Measurements from ENCODE around the gene POLDIP2.

DNA sequence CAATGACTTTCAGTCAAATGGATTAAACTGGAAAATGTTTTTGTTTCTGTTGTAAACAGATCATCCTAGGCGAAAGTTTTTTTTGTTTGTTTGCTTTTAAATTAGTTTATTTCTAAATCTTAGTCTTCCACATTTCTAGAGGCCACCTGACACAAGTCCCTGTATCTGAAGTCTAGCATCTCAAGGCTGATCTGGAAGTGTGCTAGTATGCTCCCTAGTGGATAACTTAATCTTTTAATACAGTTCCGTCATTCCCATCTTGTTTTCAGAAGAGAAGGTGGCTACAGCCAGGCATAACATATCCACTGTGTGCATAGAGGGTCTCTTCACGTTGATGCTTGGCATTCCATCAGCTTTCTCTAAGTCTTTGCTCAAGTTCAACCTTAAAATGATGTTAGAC, 29.6 kb downstream of the POLDIP2 start:
- TF ChIP-seq POLR2A (IDR thresholded peaks at IDR 0.05; ENCODE audit: low read depth, low read length) (no peak), CTCF (IDR thresholded peaks at IDR 0.05; ENCODE audit: extremely low read depth in 1 of 2, insufficient read depth in 1 of 2, low read depth in 1 of 2, low read length in 2 of 2) (no peak), MYC (IDR thresholded peaks at IDR 0.05; ENCODE audit: low read depth, low read length) (no peak), POLR2AphosphoS5 (IDR thresholded peaks at IDR 0.05; ENCODE audit: insufficient read depth, low read depth, low read length) (no peak)

All from endothelial cell of umbilical vein (primary cell).